Epithelial cell of esophagus (primary cell): Measurements from ENCODE around the gene LASP1NB.
A peak's percentile ranks its signal among the peaks of the same experiment; 100 is the strongest.
"Not testable (repeated sequence)": the region's sequence is repeated elsewhere in the genome, so short reads cannot be mapped to it uniquely, and the experiment has no call there.

Experiments used
- DNase-seq: peaks from one replicate; pipeline ENCODE4 v3.0.0; 2010; ENCODE audit warnings: low read depth
- H3K4me3 ChIP-seq: 2 replicates; pipeline ENCODE4 v1.5.1; 2011; ENCODE audit warnings: mild to moderate bottlenecking, low read length, control low read depth
- CTCF ChIP-seq: IDR thresholded peaks from 2 replicates; pipeline ENCODE4 v1.5.1; 2011; ENCODE audit warnings: low read depth, mild to moderate bottlenecking, low read length, control low read depth, inconsistent platforms; ENCODE audit not compliant: insufficient read depth; ENCODE audit errors: missing control alignments

LASP1NB gene

GRCh38 chr17:38959508-38959907 lies 34.1 kb downstream of the LASP1NB start:
- H3K4me3 ChIP-seq: no peak overlapping the region
- TF ChIP-seq CTCF: no peak
- DNase-seq: no peak

DNA sequence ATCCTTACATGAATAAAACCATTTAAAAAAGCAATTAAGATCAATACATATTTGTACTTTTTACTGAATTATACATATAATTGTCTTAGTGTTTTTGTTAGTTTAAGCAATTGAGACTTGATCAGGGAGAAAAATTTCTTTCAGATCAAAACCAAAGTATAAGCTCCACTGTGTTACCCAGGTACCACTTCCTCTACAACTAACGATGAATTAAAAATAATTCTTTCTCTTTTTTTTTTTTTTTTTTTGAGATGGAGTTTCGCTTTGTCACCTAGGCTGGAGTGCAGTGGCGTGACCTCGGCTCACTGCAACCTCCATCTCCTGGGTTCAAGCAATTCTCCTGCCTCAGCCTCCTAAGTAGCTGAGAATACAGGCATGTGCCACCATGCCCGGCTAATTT lies 35.0 kb downstream of the LASP1NB start:
- no peak for DNase-seq
- H3K4me3 ChIP-seq: no peak overlapping the region
- no peak for TF ChIP-seq CTCF

GRCh38 chr17:38961413-38961812 lies 36.0 kb downstream of the LASP1NB start:
- no peak for TF ChIP-seq CTCF
- H3K4me3 ChIP-seq: no peak overlapping the region
- DNase-seq: no peak

DNA sequence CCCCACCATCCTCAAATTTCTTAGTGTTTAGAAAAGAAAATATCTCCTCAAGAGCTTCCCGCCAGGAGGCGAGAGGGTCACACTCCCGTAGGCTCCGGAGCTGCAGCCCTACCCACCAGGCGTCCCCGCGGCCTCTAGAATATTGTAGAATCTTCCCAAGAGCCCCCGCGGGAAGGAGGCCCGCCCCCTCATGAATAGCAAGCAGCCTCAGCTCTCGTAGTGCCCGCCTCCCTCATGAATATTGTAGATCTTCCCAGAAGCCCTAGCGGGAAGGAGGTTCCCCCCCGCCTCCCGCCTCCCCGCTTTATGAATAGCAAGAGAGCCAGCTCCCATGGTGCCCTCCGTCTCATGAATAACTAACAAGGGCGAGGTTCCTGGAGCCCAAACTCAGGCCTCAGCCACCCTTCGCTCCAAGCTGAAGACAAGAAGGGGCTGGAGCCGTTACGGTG lies 41.9 kb downstream of the LASP1NB start, which contains the start of gene FBXO47:
Gene FBXO47, minus strand, starts transcription at position 114 of the 449 bp plus-strand sequence. CDS start 4,378 bp downstream, outside the sequence.
- peak within 1 kb of the TSS; percentile 50 for H3K4me3 ChIP-seq
- peak; percentile 11 for TF ChIP-seq CTCF
- DNase-seq: peak; percentile 94

DNA sequence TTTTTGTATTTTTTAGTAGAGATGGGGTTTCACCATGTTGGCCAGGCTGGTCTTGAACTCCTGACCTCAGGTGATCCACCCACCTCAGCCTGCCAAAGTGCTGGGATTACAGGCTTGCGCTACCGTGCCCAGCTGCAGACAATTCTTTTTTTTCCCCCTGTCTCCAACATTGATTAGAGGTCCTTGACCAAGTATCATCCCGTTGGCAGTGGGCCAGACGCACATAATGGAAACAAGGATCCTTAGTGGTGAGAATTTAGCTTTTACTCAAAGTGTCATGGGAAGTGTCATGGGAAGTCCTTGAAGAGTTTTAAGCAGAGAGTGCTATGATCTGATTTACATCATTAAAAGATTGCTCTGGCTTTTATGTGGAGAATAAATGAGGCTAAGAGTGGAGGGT lies 43.9 kb downstream of the LASP1NB start:
- DNase-seq: no peak
- no peak for TF ChIP-seq CTCF
- no peak overlapping the region for H3K4me3 ChIP-seq

GRCh38 chr17:38970128-38970527 lies 44.7 kb downstream of the LASP1NB start:
- no peak for DNase-seq
- TF ChIP-seq CTCF: peak; percentile 10
- no peak overlapping the region for H3K4me3 ChIP-seq

DNA sequence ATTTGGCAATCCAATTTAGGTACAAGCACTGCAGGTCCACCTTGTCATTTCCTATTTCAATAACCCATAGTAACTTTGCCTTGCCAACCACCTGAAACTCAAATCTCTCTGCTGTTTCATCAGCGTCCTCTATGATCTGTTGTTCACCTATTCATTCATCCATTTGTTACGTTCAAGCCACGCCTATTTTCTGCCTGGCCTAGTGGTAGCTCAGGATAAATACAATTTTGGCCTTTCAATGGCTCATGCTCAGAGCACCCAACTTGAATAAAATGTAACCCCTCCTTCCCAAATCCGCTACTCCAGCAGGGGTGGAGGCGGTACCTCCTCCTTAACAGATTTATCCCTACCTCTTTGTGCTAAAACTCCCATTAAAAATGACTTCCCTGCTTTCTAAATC lies 45.4 kb downstream of the LASP1NB start:
- no peak for TF ChIP-seq CTCF
- peak; percentile 30 for DNase-seq
- no peak overlapping the region for H3K4me3 ChIP-seq

DNA sequence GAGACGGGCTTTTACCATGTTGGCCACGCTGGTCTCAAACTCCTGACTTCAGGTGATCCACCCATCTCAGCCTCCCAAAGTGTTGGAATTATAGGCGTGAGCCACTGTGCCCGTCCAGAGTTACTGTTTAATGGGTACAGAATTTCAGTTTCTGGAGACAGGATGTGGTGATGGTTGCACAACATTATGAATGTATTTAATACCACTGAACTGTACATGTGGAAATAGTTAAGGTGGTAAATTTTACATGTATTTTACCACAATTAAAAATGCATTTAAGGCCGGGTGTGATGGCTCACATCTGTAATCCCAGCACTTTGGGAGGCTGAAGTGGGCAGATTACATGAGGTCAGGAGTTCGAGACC lies 50.8 kb downstream of the LASP1NB start:
- not testable (repeated sequence) for H3K4me3 ChIP-seq
- DNase-seq: peak; percentile 36
